Hepatocyte (in vitro differentiated cells): ENCODE results near the gene NBAS. TPM values are rescaled to one million over a fixed set of nuclear protein-coding genes. Genes with fewer than 3 reads are reported as not detected.

Source experiments
- DNase-seq: peaks from one replicate; pipeline ENCODE4 v3.0.0-alpha.2; 2016; ENCODE audit warnings: low spot score
- H2AFZ ChIP-seq: fragments of 200-600 bp; sonication (generic); 2 replicates; pipeline ENCODE4 v1.6.0; 2016; ENCODE audit warnings: antibody characterized with exemption, mild to moderate bottlenecking
- H3K27ac ChIP-seq: fragments of 200-600 bp; sonication (generic); 2 replicates; pipeline ENCODE4 v1.5.1; 2016; ENCODE audit warnings: mild to moderate bottlenecking
- H3K27me3 ChIP-seq: fragments of 200-600 bp; sonication (generic); 2 replicates; pipeline ENCODE4 v1.6.1; 2016
- H3K36me3 ChIP-seq: fragments of 200-600 bp; sonication (generic); replicated peaks from 2 replicates; pipeline ENCODE4 v1.5.1; 2016; ENCODE audit warnings: low read depth; ENCODE audit not compliant: insufficient read depth
- H3K4me1 ChIP-seq: fragments of 200-600 bp; sonication (generic); 2 replicates; pipeline ENCODE4 v1.5.1; 2016; ENCODE audit warnings: mild to moderate bottlenecking, moderate library complexity; ENCODE audit not compliant: insufficient read depth
- H3K4me2 ChIP-seq: fragments of 200-600 bp; sonication (generic); 2 replicates; pipeline ENCODE4 v1.6.0; 2016
- H3K4me3 ChIP-seq: fragments of 200-600 bp; sonication (generic); 2 replicates; pipeline ENCODE4 v1.5.1; 2016; ENCODE audit warnings: mild to moderate bottlenecking
- H3K79me2 ChIP-seq: fragments of 200-600 bp; sonication (generic); 2 replicates; pipeline ENCODE4 v1.6.0; 2017; ENCODE audit warnings: mild to moderate bottlenecking
- H3K9me2 ChIP-seq: fragments of 200-600 bp; sonication (generic); replicated peaks from 2 replicates; pipeline ENCODE4 v1.6.0; 2017; ENCODE audit warnings: mild to moderate bottlenecking; ENCODE audit not compliant: insufficient read depth
- H3K9me3 ChIP-seq: fragments of 200-600 bp; sonication (generic); 2 replicates; pipeline ENCODE4 v1.5.1; 2016; ENCODE audit warnings: low read depth, mild to moderate bottlenecking
- H4K20me1 ChIP-seq: fragments of 200-600 bp; sonication (generic); 2 replicates; pipeline ENCODE4 v1.6.0; 2016; ENCODE audit warnings: mild to moderate bottlenecking; ENCODE audit not compliant: insufficient read depth, poor library complexity, severe bottlenecking
- CTCF ChIP-seq: fragments of 200-600 bp; sonication (generic); IDR thresholded peaks from 2 replicates; pipeline ENCODE4 v1.5.1; 2016; ENCODE audit warnings: antibody characterized with exemption, mild to moderate bottlenecking; ENCODE audit not compliant: poor library complexity
- EZH2 ChIP-seq: fragments of 200-600 bp; sonication (generic); IDR thresholded peaks from 2 replicates; pipeline ENCODE4 v1.6.1; 2016; ENCODE audit warnings: antibody characterized with exemption, mild to moderate bottlenecking, borderline replicate concordance
- EZH2phosphoT487 ChIP-seq: fragments of 200-600 bp; sonication (generic); IDR thresholded peaks from one replicate; pipeline ENCODE4 v1.6.1; 2018; ENCODE audit warnings: antibody characterized with exemption, mild to moderate bottlenecking, low read depth, moderate library complexity; ENCODE audit not compliant: unreplicated experiment, severe bottlenecking
- WGBS: methylation state at CpG from one replicate; pipeline ENCODE4 v1.1.6; 2016; ENCODE audit warnings: low lambda C conversion rate; ENCODE audit errors: missing lambda C conversion rate; 5-methylcytosine and 5-hydroxymethylcytosine counted together
- polyA plus RNA-seq: library from polyadenylated mRNA; unstranded; fragments of >200 nt; fragmentation: Nextera tagmentation; extraction: Ambion mirVana; gene quantifications from 2 replicates; pipeline ENCODE4 v1.2.1, GENCODE V29; 2016
- total RNA-seq: library from RNA; depleted of rRNA; stranded (reverse); fragments of >200 nt; gene quantifications from 2 replicates; pipeline ENCODE4 v1.2.3, GENCODE V29; 2014

Gene NBAS
- total and polyA plus RNA-seq, 2 experiments from 2014 or later = 20.8 to 47.2 TPM

- no peak overlapping the region for H3K4me3 ChIP-seq
- no peak overlapping the region for H3K4me2 ChIP-seq
- DNase-seq = no peak
- no peaks in the 10 kb centered on the region for H4K20me1 ChIP-seq
- no peak overlapping the region for H3K27ac ChIP-seq
- H3K27me3 ChIP-seq = no peaks in the 10 kb centered on the region
- no peaks in the 10 kb centered on the region for H3K9me3 ChIP-seq
- TF ChIP-seq CTCF (no peak), EZH2 (no peak), EZH2phosphoT487 (no peak)
- 84% methylated on average over 2 of the region's 2 CpGs for WGBS
- H3K79me2 ChIP-seq = no peaks in the 10 kb centered on the region
- no peaks in the 10 kb centered on the region for H3K4me1 ChIP-seq
- no peaks in the 10 kb centered on the region for H3K36me3 ChIP-seq
- H2AFZ ChIP-seq = no peak overlapping the region
- no peaks in the 10 kb centered on the region for H3K9me2 ChIP-seq
Measured at GRCh38 chr2:15449556-15450236, 111.4 kb downstream of the NBAS start.

GRCh38 chr2:15448250-15448839, 112.8 kb downstream of the NBAS start:
- H3K4me2 ChIP-seq = no peak overlapping the region
- no peak for DNase-seq
- H4K20me1 ChIP-seq = no peaks in the 10 kb centered on the region
- H2AFZ ChIP-seq = no peak overlapping the region
- H3K36me3 ChIP-seq = no peaks in the 10 kb centered on the region
- no peaks in the 10 kb centered on the region for H3K9me3 ChIP-seq
- WGBS = 95% methylated on average over 5 of the region's 5 CpGs
- H3K4me1 ChIP-seq = no peaks in the 10 kb centered on the region
- no peaks in the 10 kb centered on the region for H3K9me2 ChIP-seq
- no peaks in the 10 kb centered on the region for H3K79me2 ChIP-seq
- H3K27me3 ChIP-seq = no peaks in the 10 kb centered on the region
- H3K4me3 ChIP-seq = no peak overlapping the region
- H3K27ac ChIP-seq = no peak overlapping the region
- TF ChIP-seq EZH2 (no peak), CTCF (no peak), EZH2phosphoT487 (no peak)

DNA sequence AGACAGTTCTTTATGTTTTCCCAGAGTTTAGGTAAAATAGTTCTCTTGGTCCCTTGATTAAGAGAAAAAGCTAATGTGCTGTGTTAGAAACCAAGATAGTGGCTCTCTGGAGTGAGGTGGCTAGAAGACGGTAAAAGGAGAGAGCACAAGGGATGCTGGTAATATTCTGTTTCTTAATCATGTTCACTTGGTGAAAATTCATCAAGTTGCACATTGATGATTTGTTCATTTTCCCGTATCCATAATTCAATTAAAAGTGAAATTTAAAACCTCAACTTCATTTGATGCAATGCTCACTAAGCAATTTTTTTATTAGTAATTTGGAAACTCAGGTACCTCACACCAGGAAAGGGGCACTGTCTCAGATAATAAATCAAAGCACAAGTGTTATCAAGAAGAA, 113.8 kb downstream of the NBAS start:
- Histone ChIP-seq H3K27ac (no peak overlapping the region), H3K27me3 (no peaks in the 10 kb centered on the region), H3K4me2 (no peak overlapping the region), H3K79me2 (no peaks in the 10 kb centered on the region), H3K4me1 (no peaks in the 10 kb centered on the region), H2AFZ (no peak overlapping the region), H3K4me3 (no peak overlapping the region), H4K20me1 (no peaks in the 10 kb centered on the region), H3K9me2 (no peaks in the 10 kb centered on the region), H3K9me3 (no peaks in the 10 kb centered on the region), H3K36me3 (no peaks in the 10 kb centered on the region)
- no peak for DNase-seq
- 97% methylated on average over 2 of the region's 2 CpGs for WGBS
- no peak for TF ChIP-seq CTCF
- TF ChIP-seq EZH2 = no peak
- no peak for TF ChIP-seq EZH2phosphoT487
